Measurements from ENCODE around the gene RAPGEF3. TPM values are rescaled to one million over a fixed set of nuclear protein-coding genes. Genes with fewer than 3 reads are reported as not detected.

Gene RAPGEF3
- total and polyA plus RNA-seq, 9 donors: 7.5 to 20.5 (median 11.6) TPM

DNA sequence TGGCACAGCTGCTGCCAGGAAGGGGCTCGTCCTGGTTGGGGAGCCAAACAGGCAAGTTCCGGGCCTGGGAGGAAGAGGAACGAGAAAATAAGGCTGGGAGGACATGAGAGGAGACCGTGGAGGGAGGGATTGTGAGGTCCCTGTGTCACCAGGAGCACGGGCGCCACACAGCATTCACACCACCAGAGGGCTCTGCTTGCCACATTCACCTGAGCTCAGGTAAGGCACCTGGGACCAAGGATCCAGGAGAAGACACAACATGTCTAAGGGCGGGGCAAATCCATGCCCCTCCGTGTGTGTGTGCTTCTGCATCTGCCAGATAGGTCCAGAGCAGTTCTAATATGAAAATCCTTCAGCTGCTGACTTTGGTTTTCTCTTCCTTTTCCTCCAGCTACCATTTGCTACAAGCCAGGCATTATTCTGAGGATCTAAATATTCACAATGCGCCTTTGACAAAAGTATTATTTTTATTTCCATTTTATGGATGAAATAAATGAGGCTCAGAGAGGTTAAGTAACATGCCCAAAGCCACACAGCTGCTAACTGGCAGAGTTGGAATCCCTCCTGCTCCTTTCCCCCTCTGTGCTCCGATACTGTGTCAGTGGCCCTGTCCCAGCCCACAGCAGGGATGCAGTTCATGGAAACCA is 14.6 kb downstream of the RAPGEF3 start:
- Histone ChIP-seq H3K4me1 (ENCODE audit: control insufficient read depth, insufficient read depth, low read length) (peaks cover 24% of the 10 kb centered on the region), H3K27me3 (ENCODE audit: control insufficient read depth, insufficient read depth, low read length) (peaks cover 5% of the 10 kb centered on the region), H3K4me3 (ENCODE audit: low read length) (no peak overlapping the region), H3K36me3 (ENCODE audit: control insufficient read depth, insufficient read depth, low read length) (peaks cover 12% of the 10 kb centered on the region), H3K27ac (ENCODE audit: low read length) (no peak overlapping the region), H3K9me3 (replicated peaks; ENCODE audit: control insufficient read depth, low read depth, low read length) (no peaks in the 10 kb centered on the region)
- DNase-seq: no peak
- WGBS (ENCODE audit: insufficient coverage): 57% methylated on average over 3 of the region's 10 CpGs

DNA sequence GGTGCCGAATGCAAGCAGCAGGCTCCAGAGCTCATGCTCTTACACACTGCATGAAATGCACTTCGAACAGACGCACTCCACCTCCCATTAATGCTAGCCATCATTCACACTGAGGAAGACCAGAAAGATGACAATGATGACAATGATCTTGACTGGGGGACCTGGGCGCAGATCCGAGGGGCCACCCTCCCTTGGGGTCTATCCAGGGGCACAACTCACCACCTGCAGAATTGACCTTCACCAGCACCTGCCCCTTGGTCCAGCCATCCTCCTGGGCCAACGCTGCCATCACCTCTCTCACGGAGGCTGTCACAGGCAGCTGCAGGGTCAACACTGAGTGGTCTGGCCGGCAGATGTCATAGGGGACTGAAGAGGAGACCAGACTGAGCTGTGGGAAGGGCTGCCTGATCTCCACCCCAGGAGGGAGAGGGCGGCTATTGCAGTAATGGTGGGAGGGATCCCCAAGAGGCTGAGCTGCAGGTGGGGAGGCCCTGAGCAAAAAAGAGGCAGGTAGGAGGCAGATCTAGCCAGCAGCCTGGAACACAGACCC is 15.3 kb downstream of the RAPGEF3 start:
- Histone ChIP-seq H3K9me3 (replicated peaks; ENCODE audit: control insufficient read depth, low read depth, low read length) (no peaks in the 10 kb centered on the region), H3K4me1 (ENCODE audit: control insufficient read depth, insufficient read depth, low read length) (peaks cover 24% of the 10 kb centered on the region), H3K4me3 (ENCODE audit: low read length) (no peak overlapping the region), H3K36me3 (ENCODE audit: control insufficient read depth, insufficient read depth, low read length) (peaks cover 13% of the 10 kb centered on the region), H3K27me3 (ENCODE audit: control insufficient read depth, insufficient read depth, low read length) (peaks cover 5% of the 10 kb centered on the region), H3K27ac (ENCODE audit: low read length) (no peak overlapping the region)
- 79% methylated on average over 5 of the region's 9 CpGs for WGBS (ENCODE audit: insufficient coverage)
- DNase-seq: no peak

DNA sequence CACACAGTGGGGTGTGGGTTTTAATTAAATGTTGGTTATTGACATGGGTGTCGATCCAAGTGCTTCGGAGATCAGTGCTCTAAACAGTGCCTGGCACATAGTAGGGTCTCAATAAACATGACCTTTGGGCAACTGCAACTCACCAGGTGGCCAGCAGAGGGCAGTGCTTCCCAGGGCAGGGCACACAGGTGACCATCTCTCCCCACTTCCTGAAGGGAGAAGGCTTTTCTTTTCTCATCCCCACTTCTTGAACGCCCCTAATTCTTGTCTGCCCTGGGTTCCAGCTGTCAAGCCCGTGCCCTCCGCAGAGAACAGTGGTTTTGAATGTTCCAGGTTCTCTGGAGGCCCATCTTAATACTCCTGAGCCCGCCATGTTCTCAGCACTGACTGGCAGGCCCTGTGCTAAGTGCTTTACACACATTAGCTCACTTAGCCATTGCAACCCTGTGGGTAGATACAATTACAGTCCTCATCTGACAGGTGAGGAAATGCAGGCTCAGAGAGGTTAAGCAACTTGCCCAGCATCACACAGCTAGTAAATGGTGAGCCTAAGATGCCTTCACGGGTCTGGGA is 16.3 kb downstream of the RAPGEF3 start:
- 64% methylated on average over 4 of the region's 7 CpGs for WGBS (ENCODE audit: insufficient coverage)
- Histone ChIP-seq H3K9me3 (replicated peaks; ENCODE audit: control insufficient read depth, low read depth, low read length) (no peaks in the 10 kb centered on the region), H3K27ac (ENCODE audit: low read length) (no peak overlapping the region), H3K36me3 (ENCODE audit: control insufficient read depth, insufficient read depth, low read length) (peaks cover 5% of the 10 kb centered on the region), H3K4me1 (ENCODE audit: control insufficient read depth, insufficient read depth, low read length) (peaks cover 30% of the 10 kb centered on the region), H3K4me3 (ENCODE audit: low read length) (no peak overlapping the region), H3K27me3 (ENCODE audit: control insufficient read depth, insufficient read depth, low read length) (peaks cover 5% of the 10 kb centered on the region)
- no peak for DNase-seq

GRCh38 chr12:47741340-47741703 is 17.4 kb downstream of the RAPGEF3 start:
- H3K4me1 ChIP-seq (ENCODE audit: control insufficient read depth, insufficient read depth, low read length): peaks cover 40% of the 10 kb centered on the region
- 48% methylated on average over 4 of the region's 4 CpGs for WGBS (ENCODE audit: insufficient coverage)
- DNase-seq: peak; percentile 78
- peaks cover 5% of the 10 kb centered on the region for H3K27me3 ChIP-seq (ENCODE audit: control insufficient read depth, insufficient read depth, low read length)
- no peak overlapping the region for H3K4me3 ChIP-seq (ENCODE audit: low read length)
- peaks cover 5% of the 10 kb centered on the region for H3K36me3 ChIP-seq (ENCODE audit: control insufficient read depth, insufficient read depth, low read length)
- H3K27ac ChIP-seq (ENCODE audit: low read length): peak overlapping the region; percentile 55
- H3K9me3 ChIP-seq (replicated peaks; ENCODE audit: control insufficient read depth, low read depth, low read length): no peaks in the 10 kb centered on the region

- WGBS (ENCODE audit: insufficient coverage): 67% methylated on average over 13 of the region's 21 CpGs
- peak overlapping the region; percentile 55 for H3K27ac ChIP-seq (ENCODE audit: low read length)
- no peak for DNase-seq
- peaks cover 5% of the 10 kb centered on the region for H3K27me3 ChIP-seq (ENCODE audit: control insufficient read depth, insufficient read depth, low read length)
- H3K4me1 ChIP-seq (ENCODE audit: control insufficient read depth, insufficient read depth, low read length): peaks cover 45% of the 10 kb centered on the region
- peaks cover 2% of the 10 kb centered on the region for H3K36me3 ChIP-seq (ENCODE audit: control insufficient read depth, insufficient read depth, low read length)
- no peak overlapping the region for H3K4me3 ChIP-seq (ENCODE audit: low read length)
- H3K9me3 ChIP-seq (replicated peaks; ENCODE audit: control insufficient read depth, low read depth, low read length): no peaks in the 10 kb centered on the region
Observed at GRCh38 chr12:47740606-47741339, 17.9 kb downstream of the RAPGEF3 start.

GRCh38 chr12:47739979-47740378 is 18.7 kb downstream of the RAPGEF3 start:
- Histone ChIP-seq H3K36me3 (ENCODE audit: control insufficient read depth, insufficient read depth, low read length) (peaks cover 2% of the 10 kb centered on the region), H3K4me1 (ENCODE audit: control insufficient read depth, insufficient read depth, low read length) (peaks cover 53% of the 10 kb centered on the region), H3K4me3 (ENCODE audit: low read length) (no peak overlapping the region), H3K9me3 (replicated peaks; ENCODE audit: control insufficient read depth, low read depth, low read length) (no peaks in the 10 kb centered on the region), H3K27me3 (ENCODE audit: control insufficient read depth, insufficient read depth, low read length) (peaks cover 5% of the 10 kb centered on the region), H3K27ac (ENCODE audit: low read length) (no peak overlapping the region)
- 43% methylated on average over 9 of the region's 12 CpGs for WGBS (ENCODE audit: insufficient coverage)
- DNase-seq: no peak

DNA sequence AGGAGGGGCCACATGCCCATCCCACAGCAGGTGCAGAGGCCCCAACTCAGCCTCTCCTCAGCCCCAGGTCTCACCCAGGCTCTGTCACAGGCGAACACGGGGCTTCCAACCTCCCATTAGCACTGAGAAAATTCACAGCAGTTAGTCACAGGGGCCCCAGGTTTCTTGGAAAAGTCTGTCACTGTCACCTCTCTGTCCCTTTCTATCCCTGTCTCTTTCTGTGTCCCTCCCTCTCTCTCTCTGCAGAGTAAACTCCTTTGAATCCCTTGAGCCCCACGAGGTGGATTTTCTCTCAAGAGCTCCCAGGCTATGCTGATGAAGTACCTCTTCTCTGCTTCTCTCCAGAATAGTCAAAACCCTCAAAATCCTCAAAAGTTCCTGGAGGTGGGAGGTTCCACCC is 19.4 kb downstream of the RAPGEF3 start:
- Histone ChIP-seq H3K36me3 (ENCODE audit: control insufficient read depth, insufficient read depth, low read length) (peaks cover 2% of the 10 kb centered on the region), H3K9me3 (replicated peaks; ENCODE audit: control insufficient read depth, low read depth, low read length) (no peaks in the 10 kb centered on the region), H3K27ac (ENCODE audit: low read length) (no peak overlapping the region), H3K4me1 (ENCODE audit: control insufficient read depth, insufficient read depth, low read length) (peaks cover 59% of the 10 kb centered on the region), H3K27me3 (ENCODE audit: control insufficient read depth, insufficient read depth, low read length) (peaks cover 5% of the 10 kb centered on the region), H3K4me3 (ENCODE audit: low read length) (no peak overlapping the region)
- WGBS (ENCODE audit: insufficient coverage): 89% methylated on average over 3 of the region's 3 CpGs
- no peak for DNase-seq

DNA sequence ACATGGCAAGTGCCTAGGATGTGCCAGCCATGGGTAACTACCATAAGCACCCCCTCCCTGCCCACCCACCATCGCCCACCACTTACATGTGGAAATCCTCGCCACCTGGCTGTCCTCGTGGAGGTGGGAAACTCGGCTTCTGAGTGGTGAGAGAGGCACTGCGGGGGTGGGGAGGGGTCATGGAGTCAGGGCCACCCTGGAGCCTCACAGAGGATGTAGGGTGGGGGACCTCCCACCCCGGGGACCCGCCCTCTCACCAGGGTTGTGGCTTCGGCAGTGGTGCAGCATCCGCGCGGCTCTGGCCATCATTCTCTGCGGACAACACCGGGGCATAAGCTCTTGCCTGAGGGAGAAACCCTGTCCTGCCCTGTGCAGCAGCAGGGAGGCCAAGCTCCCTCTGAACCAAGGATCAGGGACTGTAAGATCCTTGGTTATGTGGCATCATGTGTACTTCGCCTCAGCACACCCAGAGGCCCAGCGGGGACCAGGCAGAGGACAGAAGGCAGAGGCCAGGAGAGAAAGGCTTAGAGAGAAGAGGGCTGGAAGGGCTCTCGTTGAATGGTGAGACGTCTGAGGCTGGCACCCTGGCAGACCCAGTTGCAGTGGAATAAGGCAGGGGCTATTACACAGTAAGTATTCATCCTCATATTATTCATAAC is 20.6 kb downstream of the RAPGEF3 start:
- no peak overlapping the region for H3K27ac ChIP-seq (ENCODE audit: low read length)
- peaks cover under 1% of the 10 kb centered on the region for H3K27me3 ChIP-seq (ENCODE audit: control insufficient read depth, insufficient read depth, low read length)
- H3K4me3 ChIP-seq (ENCODE audit: low read length): no peak overlapping the region
- no peak for DNase-seq
- H3K9me3 ChIP-seq (replicated peaks; ENCODE audit: control insufficient read depth, low read depth, low read length): no peaks in the 10 kb centered on the region
- WGBS (ENCODE audit: insufficient coverage): 77% methylated on average over 8 of the region's 17 CpGs
- H3K36me3 ChIP-seq (ENCODE audit: control insufficient read depth, insufficient read depth, low read length): peaks cover 2% of the 10 kb centered on the region
- peaks cover 59% of the 10 kb centered on the region for H3K4me1 ChIP-seq (ENCODE audit: control insufficient read depth, insufficient read depth, low read length)

GRCh38 chr12:47736877-47737676 is 21.6 kb downstream of the RAPGEF3 start:
- H3K27ac ChIP-seq (ENCODE audit: low read length): peak overlapping the region; percentile 53
- peaks cover 2% of the 10 kb centered on the region for H3K36me3 ChIP-seq (ENCODE audit: control insufficient read depth, insufficient read depth, low read length)
- H3K4me3 ChIP-seq (ENCODE audit: low read length): no peak overlapping the region
- 16% methylated on average over 12 of the region's 19 CpGs for WGBS (ENCODE audit: insufficient coverage)
- H3K4me1 ChIP-seq (ENCODE audit: control insufficient read depth, insufficient read depth, low read length): peaks cover 59% of the 10 kb centered on the region
- peak; percentile 82 for DNase-seq
- no peaks in the 10 kb centered on the region for H3K27me3 ChIP-seq (ENCODE audit: control insufficient read depth, insufficient read depth, low read length)
- no peaks in the 10 kb centered on the region for H3K9me3 ChIP-seq (replicated peaks; ENCODE audit: control insufficient read depth, low read depth, low read length)
